ENCODE data around the gene ATP8B1. TPM values are rescaled to one million over a fixed set of nuclear protein-coding genes. Genes with fewer than 3 reads are reported as not detected.
A peak's percentile ranks its signal among the peaks of the same experiment; 100 is the strongest.

The ATP8B1 gene
- total and polyA plus RNA-seq, 9 of the 15 experiments (the other 6 are each of a cell fraction or from before 2014, with no cell fraction given), result 0.01 to 0.22 (median 0.03) TPM; not detected in 3

- ChIA-PET CTCF (ENCODE audit: low intra/inter-chr PET ratio) (no interaction called here), POLR2A (no interaction called here)
- DNase-seq (ENCODE audit: extremely low read depth in 1 of 4, low spot score in 3 of 4) (peak in 1 of 4 experiments; percentile 21), FAIRE-seq (no peak), ATAC-seq (no peak)
- Histone ChIP-seq H2AFZ (ENCODE audit: low read depth, low read length) (no peak overlapping the region), H3K4me3 (no peak overlapping the region), H3K79me2 (ENCODE audit: control insufficient read depth, insufficient read depth, low read length) (no peaks in the 10 kb centered on the region), H3K4me1 (replicated peaks in 1 of 2; ENCODE audit: control insufficient read depth in 2 of 2, insufficient read depth in 2 of 2, low read length in 2 of 2) (peaks cover 0 to 20% of the 10 kb centered on the region in 2 experiments; a peak in 3 of 5 replicates), H3K9me3 (replicated peaks; ENCODE audit: control insufficient read depth, insufficient read depth, low read depth, low read length) (no peaks in the 10 kb centered on the region), H3K27me3 (ENCODE audit: control insufficient read depth in 2 of 2, insufficient read depth in 2 of 2, low read length in 2 of 2) (no peaks in the 10 kb centered on the region), H4K20me1 (replicated peaks; ENCODE audit: control insufficient read depth, insufficient read depth, low read length) (no peaks in the 10 kb centered on the region), H3K4me2 (ENCODE audit: insufficient read depth, low read length) (no peak overlapping the region), H3K27ac (ENCODE audit: extremely low read depth, low read depth, low read length) (peak overlapping the region; percentile 73; the same call in 1 of the 3 replicates), H3K36me3 (ENCODE audit: control insufficient read depth, insufficient read depth, low read length) (no peaks in the 10 kb centered on the region), H3K9ac (ENCODE audit: insufficient read depth in 1 of 2, low read depth in 2 of 2, low read length in 2 of 2) (peak overlapping the region in 1 of 2 experiments; percentile 60; a peak in 1 of 4 replicates), H3K9me1 (ENCODE audit: control insufficient read depth, insufficient read depth, low read length) (no peaks in the 10 kb centered on the region)
- intact Hi-C loops (cut with micrococcal nuclease), result no loop called here
- WGBS (ENCODE audit: insufficient coverage, low coverage, missing lambda C conversion rate), result 14% methylated on average over 3 of the region's 3 CpGs
- in situ Hi-C loops (cut with MboI), result no loop called here
- BruUV-seq (replicated peaks), result no TSS peak
- TF ChIP-seq KAT8 (IDR thresholded peaks at IDR 0.05; ENCODE audit: low read depth), result no peak
- TF ChIP-seq SPI1 (IDR thresholded peaks at IDR 0.05; ENCODE audit: borderline replicate concordance, low read depth, low read length), result no peak
- no peak for TF ChIP-seq KAT7 (CRISPR knock-in tag; IDR thresholded peaks at IDR 0.05; ENCODE audit: borderline replicate concordance)
- no peak for TF ChIP-seq ILF3 (IDR thresholded peaks at IDR 0.05; ENCODE audit: borderline replicate concordance)
- TF ChIP-seq ARID3A (IDR thresholded peaks at IDR 0.05; ENCODE audit: borderline replicate concordance, low read depth, low read length), result no peak
- TF ChIP-seq ZBTB12 (CRISPR knock-in tag; IDR thresholded peaks at IDR 0.05), result no peak
- TF ChIP-seq FOXK1 (CRISPR knock-in tag; IDR thresholded peaks at IDR 0.05; ENCODE audit: borderline replicate concordance), result no peak
- no peak for TF ChIP-seq HOXB6 (CRISPR knock-in tag; IDR thresholded peaks at IDR 0.05; ENCODE audit: borderline replicate concordance)
- no peak for TF ChIP-seq HMGXB4 (CRISPR knock-in tag; IDR thresholded peaks at IDR 0.05)
- 0 out of 2 replicates have a peak, but pooled peaks have one; percentile 10 for TF ChIP-seq ATF3 (IDR thresholded peaks at IDR 0.05)
- TF ChIP-seq ATF3 (CRISPR knock-in tag; conservative IDR thresholded peaks at IDR 0.05), result no peak
- TF ChIP-seq NFYB (IDR thresholded peaks at IDR 0.05; ENCODE audit: extremely low read depth, insufficient read length), result no peak
- no peak for TF ChIP-seq ZBTB5 (IDR thresholded peaks at IDR 0.05)
- TF ChIP-seq THRAP3 (IDR thresholded peaks at IDR 0.05; ENCODE audit: borderline replicate concordance), result no peak
- TF ChIP-seq TFAM (CRISPR knock-in tag; conservative IDR thresholded peaks at IDR 0.05), result no peak
- peak; percentile 93 for TF ChIP-seq SOX6 (IDR thresholded peaks at IDR 0.05)
Measured at GRCh38 chr18:57819119-57819518, 16.0 kb upstream of the ATP8B1 start.
